GM18951 (cell line): ENCODE results near the gene PTPRK.

Source experiments
- POLR2A ChIP-seq: IDR thresholded peaks from 4 replicates; pipeline ENCODE4 v1.6.1; 2011; ENCODE audit warnings: mild to moderate bottlenecking; ENCODE audit not compliant: insufficient read length, insufficient read depth; ENCODE audit errors: extremely low read depth
- in situ Hi-C: fragments of 300-500 bp; cut with MboI; formaldehyde crosslinking; loops from one replicate; pipeline ENCODE4 v1.12.0; 2022; ENCODE audit warnings: low sequenced_read_pairs, mixed read lengths, inconsistent platforms; ENCODE audit not compliant: unreplicated experiment

The PTPRK gene

GRCh38 chr6:128509709-128510108 lies 10.7 kb downstream of the PTPRK start:
- in situ Hi-C loops, result loop anchor here (25.0 kb wide), 1 partner anchor 647 kb away; no protein-coding TSS in a partner anchor
- TF ChIP-seq POLR2A, result no peak

DNA sequence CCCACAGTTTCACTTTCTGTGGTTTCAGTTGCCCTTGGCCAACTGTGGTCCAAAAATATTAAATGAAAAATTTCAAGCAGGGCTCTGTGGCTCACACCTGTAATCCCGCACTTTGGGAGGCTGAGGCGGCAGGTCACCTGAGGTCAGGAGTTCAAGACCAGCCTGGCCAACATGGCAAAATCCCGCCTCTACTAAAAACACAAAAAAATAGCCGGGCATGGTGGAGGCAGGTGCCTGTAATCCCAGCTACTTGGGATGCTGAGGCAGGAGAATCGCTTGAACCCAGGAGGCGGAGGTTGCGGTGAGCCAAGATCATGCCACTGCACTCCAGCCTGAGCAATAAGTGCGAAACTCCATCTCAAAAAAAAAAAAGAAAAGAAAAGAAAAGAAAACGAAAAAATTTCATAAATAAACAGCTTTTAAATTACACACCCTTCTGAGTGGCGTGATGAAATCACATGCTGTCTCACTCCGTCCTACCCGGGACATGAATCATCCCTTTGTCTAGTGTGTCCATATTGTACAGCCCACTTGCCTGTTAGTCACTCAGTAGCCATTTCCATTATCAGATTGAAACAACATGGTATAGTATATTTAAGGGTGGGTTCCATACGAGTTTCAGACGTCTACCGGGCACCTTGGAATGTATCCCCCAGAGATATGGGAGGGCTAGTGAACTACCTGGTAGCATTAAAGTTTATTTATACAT lies 11.7 kb downstream of the PTPRK start:
- in situ Hi-C loops, result loop anchor here (25.0 kb wide), 1 partner anchor 646 kb away; no protein-coding TSS in a partner anchor
- no peak for TF ChIP-seq POLR2A

DNA sequence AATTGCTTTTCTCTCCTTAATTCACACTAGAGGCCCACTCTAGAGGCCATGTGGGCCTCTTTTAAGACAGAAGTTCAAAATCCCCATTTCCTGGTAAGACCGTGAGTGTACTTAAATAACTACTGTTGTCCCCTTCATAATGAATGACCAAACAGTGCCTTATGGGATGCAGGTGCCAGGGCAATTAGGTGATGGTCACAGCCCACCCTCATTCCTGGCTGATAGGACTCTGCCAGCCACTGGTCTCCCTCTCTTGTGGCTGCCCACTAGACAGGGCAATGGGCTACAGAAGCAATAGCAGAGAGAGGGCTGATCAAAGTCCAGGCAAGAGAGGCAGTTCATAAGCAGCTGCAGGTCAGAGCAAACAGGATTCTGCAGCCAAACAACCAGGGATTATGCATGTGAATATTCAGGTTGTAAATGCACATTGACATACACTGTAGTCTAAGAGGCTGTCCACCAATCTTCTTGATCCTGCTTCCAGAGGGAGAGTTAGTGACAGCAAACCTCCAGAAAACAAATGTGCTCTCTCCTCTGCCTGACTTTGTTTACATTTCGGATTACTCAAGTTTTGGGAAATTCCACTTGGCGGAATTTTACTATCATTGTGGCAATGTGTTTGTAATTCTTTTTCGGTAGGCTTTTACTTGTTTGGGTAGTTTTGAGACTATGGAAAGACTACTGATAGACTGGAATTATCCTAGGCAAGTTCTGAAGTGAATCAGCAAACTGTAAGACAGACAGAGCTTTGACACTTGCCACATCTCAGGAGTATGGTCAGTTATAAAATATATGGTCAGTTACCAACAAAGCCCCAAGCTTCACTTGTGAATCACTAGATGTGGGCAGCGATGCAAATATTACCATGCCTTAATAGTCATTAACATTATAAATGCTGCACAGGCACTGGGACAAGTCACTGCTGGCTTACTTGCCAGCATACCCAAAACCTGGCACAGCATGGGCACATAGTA lies 12.8 kb downstream of the PTPRK start:
- no peak for TF ChIP-seq POLR2A
- in situ Hi-C loops, result loop anchor here (25.0 kb wide), 1 partner anchor 645 kb away; no protein-coding TSS in a partner anchor

DNA sequence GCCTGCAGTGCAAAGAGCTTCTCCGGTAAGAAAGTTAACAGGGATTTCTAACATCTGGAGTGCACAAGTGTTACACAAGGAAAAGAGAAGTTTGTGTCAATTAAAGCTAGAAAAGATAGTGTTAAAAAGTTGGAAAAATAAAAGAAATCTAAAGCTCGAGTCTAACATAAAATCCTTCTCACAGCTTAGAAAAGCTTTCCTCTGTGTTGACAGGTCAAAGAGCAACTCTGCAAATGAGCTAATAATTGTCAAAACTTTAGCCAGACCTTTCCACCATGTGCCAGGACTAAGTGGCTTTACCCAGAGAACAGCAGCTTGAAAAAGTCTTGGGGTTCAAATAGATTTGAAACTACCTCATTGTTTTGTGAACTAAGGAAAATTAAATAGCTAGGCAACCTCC lies 14.8 kb downstream of the PTPRK start:
- in situ Hi-C loops, result loop anchor here (25.0 kb wide), 1 partner anchor 643 kb away; no protein-coding TSS in a partner anchor
- TF ChIP-seq POLR2A, result no peak

DNA sequence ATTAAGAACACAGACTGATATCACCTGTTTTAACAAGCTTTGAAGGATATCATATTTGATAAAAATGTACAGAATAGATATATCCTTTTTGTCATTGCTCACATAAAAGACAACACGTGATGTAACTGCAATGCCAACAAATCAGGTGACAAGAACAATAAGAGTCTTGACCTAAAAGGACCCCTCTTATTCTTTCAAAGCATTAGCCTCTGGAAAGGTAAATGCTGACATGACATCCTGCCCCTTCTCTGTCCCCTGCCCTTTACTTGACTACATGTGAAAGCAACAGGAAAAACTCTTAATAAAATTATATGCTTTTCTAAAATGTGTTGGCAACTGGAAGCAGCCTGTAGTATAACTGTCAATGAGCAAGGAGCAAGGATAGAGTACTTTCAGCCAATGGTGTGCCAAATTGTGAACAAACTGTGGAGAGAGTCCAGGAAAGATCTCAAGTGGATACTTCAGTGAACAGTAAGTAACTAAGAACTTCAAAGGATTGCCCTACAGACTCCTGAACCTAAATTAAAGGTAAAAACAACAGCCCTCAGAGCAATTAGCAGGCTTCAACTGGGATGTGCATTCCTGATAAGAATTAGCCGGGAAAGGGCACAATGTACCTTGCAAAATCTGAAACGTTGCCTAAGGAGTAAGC lies 16.3 kb downstream of the PTPRK start:
- no peak for TF ChIP-seq POLR2A
- in situ Hi-C loops, result loop anchor here (25.0 kb wide), 1 partner anchor 642 kb away; no protein-coding TSS in a partner anchor

DNA sequence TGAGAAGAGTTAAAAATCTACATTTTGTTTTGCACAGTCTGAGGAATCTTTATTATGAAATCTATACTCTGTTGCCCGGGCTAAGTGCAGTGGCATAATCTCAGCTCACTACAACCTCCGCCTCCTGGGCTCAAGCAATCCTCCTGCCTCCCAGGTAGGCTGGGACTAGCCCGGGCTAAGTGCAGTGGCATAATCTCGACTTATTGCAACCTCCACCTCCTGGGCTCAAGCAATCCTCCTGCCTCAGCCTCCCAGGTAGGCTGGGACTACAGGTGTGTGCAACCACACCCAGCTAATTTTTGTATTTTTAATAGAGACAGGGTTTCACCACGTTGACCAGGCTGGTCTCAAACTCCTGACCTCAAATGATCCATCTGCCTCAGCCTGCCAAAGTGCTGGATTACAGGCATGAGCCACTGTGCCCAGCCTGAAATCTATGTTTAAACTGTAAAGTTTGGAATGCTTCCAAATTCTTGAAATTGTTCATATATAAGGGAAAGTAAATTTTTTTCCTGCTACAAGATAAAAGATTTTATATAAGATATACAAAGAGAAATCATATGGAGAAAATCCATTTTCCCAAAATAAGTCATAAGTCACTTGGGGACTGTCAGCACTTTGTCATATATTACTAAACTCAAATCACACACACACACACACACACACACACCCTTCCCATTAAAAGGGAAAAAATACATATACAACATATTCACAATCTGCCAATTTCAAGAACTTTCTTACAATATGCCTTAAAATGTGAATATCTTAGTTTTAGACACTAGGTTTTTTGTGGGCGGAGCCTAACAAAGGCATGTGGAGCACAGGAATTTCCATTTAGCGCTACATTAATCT lies 19.4 kb downstream of the PTPRK start:
- TF ChIP-seq POLR2A, result no peak
- in situ Hi-C loops, result loop anchor here (25.0 kb wide), 1 partner anchor 639 kb away; no protein-coding TSS in a partner anchor

DNA sequence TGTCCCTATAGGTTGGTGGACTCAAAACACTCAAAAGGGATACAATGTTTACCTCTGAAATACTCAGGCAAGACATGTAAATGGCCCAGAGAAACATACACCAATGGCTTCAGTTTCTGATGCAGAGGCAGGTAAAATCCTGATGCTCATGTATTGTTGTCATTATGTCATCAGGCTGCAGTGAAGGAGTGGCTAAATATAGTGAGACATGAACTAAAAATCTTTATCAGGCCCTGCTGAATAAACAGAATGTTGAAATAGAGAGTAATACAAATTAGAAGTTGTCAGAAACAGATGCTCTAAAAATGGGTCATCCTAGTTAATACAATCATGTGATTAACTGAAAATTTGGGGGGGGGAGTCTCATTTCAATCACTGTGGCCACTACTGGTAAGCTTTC lies 20.4 kb downstream of the PTPRK start:
- TF ChIP-seq POLR2A, result no peak
- in situ Hi-C loops, result loop anchor here (25.0 kb wide), 1 partner anchor 638 kb away; no protein-coding TSS in a partner anchor

DNA sequence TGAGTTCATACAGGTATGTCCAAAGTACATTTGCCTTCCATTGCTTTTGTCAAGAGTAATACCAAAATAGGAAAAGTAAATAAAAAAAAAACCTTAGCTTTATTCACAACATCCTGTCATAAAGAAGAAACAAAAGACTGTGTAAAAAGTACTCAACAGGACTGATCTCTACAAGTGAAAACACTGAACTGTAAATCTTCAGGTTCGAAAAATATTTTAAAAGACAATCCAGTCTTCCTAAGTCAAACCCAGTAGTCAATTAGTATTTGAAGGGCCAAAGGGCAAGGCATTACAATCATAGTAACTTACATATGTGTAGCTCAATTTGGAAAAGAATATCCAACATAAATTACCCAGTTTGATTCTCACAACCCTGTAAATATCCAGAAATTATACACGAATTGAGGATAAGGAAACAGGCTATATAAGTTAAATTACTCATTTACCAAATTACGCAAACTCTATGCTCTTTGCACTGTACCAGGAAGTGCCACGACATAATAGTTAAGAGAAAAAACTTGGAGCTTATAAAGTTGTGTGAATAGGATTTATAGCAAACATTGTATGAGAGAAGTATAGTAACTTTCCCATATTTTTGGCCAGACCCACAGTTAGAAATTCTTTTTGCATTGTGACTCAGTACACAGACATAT lies 21.2 kb downstream of the PTPRK start:
- in situ Hi-C loops, result no loop called here
- no peak for TF ChIP-seq POLR2A

DNA sequence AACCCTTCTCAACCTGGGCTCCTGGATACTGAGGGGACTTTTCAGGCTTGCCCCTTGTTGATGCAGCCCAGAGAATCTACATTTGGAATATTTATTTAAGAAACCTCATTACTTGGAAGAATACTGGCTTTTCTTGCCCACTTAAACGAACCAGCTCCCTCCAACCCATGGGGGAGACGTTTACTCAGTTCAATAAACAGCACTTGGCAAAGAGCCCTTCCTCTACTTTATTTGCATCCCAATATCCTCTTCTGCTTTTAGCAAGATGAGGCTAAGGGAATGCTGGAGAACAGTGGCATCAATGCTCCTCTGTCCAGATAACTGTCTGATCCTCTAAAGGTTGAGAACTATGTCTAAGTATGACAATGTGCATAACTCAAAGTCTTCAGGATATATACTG lies 22.2 kb downstream of the PTPRK start:
- TF ChIP-seq POLR2A, result no peak

GRCh38 chr6:128495536-128496333 lies 24.7 kb downstream of the PTPRK start:
- no peak for TF ChIP-seq POLR2A
- in situ Hi-C loops, result no loop called here

More for the DNA sequence above, 22.2 kb downstream of the PTPRK start:
- in situ Hi-C loops, result no loop called here

DNA sequence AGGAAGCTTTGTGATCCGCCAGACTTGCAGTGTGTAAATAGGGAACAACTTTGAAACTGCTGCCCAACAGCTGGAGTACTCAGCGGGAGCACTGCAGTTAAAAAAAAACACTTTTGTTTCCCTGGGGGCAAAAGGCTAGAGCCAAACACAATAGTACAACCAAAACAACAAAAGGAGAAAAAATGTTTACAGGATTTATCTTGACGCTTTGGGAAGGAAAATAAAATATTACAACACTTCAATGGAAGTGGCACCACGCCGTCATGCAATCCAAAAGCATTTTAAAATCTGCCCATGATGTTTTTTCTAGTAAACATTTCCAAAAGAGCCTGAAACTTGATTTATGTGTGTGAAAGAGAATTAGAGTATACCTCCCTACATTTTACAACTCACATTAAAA lies 26.0 kb downstream of the PTPRK start:
- in situ Hi-C loops, result no loop called here
- no peak for TF ChIP-seq POLR2A

DNA sequence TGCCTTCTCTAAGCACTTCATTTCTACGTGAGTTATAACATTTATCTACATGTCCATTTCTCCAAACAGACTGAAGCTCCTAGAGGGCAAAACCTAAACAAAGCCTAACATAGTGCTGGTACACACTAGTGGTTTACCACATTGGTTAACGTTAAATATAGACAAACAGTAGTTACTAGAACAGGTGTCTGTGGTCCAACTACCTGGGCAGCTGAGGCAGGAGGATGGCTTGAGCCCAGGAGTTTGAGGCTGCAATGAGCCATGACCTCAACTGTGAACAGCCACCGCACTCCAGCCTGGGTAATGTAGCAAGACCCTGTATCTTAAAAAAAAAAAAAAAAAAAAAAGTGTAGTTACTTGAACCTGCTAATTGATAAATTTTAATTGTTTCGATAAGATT lies 26.5 kb downstream of the PTPRK start:
- in situ Hi-C loops, result no loop called here

More for the DNA sequence above, 26.5 kb downstream of the PTPRK start:
- TF ChIP-seq POLR2A, result no peak
